Psoas muscle (tissue), 8 donors: ENCODE results near the gene OBSCN. TPM values are rescaled to one million over a fixed set of nuclear protein-coding genes. Genes with fewer than 3 reads are reported as not detected.

Experiments used
- ATAC-seq, 4 donors: fragments of 200-7000 bp; cut with Tn5 transposase; one replicate each; pipeline ENCODE4 v1.9.1; 2020; ENCODE audit warnings: moderate library complexity in 3 of 4, mild to moderate bottlenecking in 2 of 4
- DNase-seq, 2 donors: peaks; one replicate each; pipeline ENCODE4 v3.0.0-alpha.2; 2020
- H3K27ac ChIP-seq: fragments of 200-600 bp; one replicate; pipeline ENCODE4 v1.8.0; 2022
- H3K27me3 ChIP-seq, 3 donors: fragments of 200-600 bp in 1 of 3; one replicate each; pipeline versions ENCODE4 v1.6.1 to v1.8.0; 2013 to 2022; ENCODE audit warnings: low read length in 2 of 3, mild to moderate bottlenecking in 2 of 3, moderate library complexity in 1 of 3; ENCODE audit not compliant: insufficient read depth in 3 of 3
- H3K36me3 ChIP-seq, 2 donors: fragments of 200-600 bp in 1 of 2; one replicate each; pipeline versions ENCODE4 v1.6.1 to v1.8.0; 2013 to 2022; ENCODE audit warnings: low read depth in 1 of 2, mild to moderate bottlenecking in 1 of 2, moderate library complexity in 1 of 2; ENCODE audit not compliant: insufficient read depth in 1 of 2
- H3K4me1 ChIP-seq: fragments of 200-600 bp; one replicate; pipeline ENCODE4 v1.8.0; 2022
- H3K4me3 ChIP-seq: fragments of 200-600 bp; one replicate; pipeline ENCODE4 v1.8.0; 2022; ENCODE audit warnings: mild to moderate bottlenecking
- H3K9me3 ChIP-seq: fragments of 200-600 bp; one replicate; pipeline ENCODE4 v1.8.0; 2022
- WGBS, 3 donors: extraction: QIAGEN DNeasy Blood & Tissue Kit; methylation state at CpG; one replicate each; pipeline versions ENCODE4 v1.1.6 to v1.1.7; 2013; 5-methylcytosine and 5-hydroxymethylcytosine counted together
- intact Hi-C, 2 donors: fragments of 100-400 bp; cut with DNase I; formaldehyde crosslinking; loops; one replicate each; pipeline versions ENCODE4 v1.11.0 to v1.14.2; 2022
- polyA plus RNA-seq, 3 donors: library from polyadenylated mRNA; stranded (reverse); fragments of 200-250 nt; gene quantifications; one replicate each; pipeline ENCODE4 v1.2.3, GENCODE V29; 2013
- total RNA-seq, 4 donors: library from RNA; stranded (reverse); fragmentation: NEBNext Ultra II Directional in 2 of 4; extraction: Animal tissue kit (Norgen Biotek cat#: 25700) in 2 of 4; gene quantifications; one replicate each; pipeline versions ENCODE4 v1.2.1 to v1.2.4, GENCODE V29; 2021 to 2023
- TF ChIP-seq, protein P1 (sequence below): fragments of 200-600 bp; IDR thresholded peaks from one replicate; pipeline ENCODE4 v1.8.0; 2022; ENCODE audit warnings: antibody characterized with exemption
- donor health status: healthy with polysubstance abuse.
- donor health status: DM: no; HTN: no; CAD: no; lungs with moderate emphysema.
- donor health status: Bipolar disorder and iron deficiency.
- donor health status: healthy.
- donor health status: DM: yes; HTN: yes; CAD: no.
- donor health status: DM: no; HTN: no; CAD: no.
- donor health status: DM: no; HTN: no; CAD: no.
- donor health status: DM: yes; HTN: yes; CAD: no.

Gene OBSCN
- total and polyA plus RNA-seq, 7 donors, result 397 to 1,869 (median 1,061) TPM

DNA sequence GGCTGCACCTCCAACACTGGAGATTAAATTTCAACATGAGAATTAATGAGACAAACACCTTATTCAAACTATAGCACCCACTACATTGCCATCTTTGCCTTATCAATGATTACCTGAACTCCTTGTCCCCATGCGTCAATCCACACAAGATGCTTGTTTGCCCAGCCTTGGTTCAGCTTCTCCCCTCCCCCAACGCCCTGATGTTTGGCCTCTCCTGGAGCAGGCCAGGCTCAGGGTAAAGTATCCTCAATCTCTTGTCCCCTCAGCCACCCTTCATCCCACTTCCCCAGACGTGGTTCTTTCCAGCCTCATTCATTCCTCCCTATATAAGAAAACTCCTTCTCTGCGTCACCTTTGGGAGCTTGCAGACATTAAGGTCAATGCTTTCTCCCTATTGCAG is 220.6 kb downstream of the OBSCN start:
- 72 to 80% (median 78%) methylated on average over 4 of the region's 4 CpGs for WGBS, 3 donors
- Histone ChIP-seq H3K4me1 (no peaks in the 10 kb centered on the region), H3K27ac (no peak overlapping the region), H3K9me3 (no peaks in the 10 kb centered on the region), H3K36me3 (no peaks in the 10 kb centered on the region), H3K27me3 (peaks cover 0 to 3% (median 0%) of the 10 kb centered on the region in 3 donors), H3K4me3 (no peak overlapping the region)
- intact Hi-C loops, result no loop called here
- TF ChIP-seq, protein P1, sequence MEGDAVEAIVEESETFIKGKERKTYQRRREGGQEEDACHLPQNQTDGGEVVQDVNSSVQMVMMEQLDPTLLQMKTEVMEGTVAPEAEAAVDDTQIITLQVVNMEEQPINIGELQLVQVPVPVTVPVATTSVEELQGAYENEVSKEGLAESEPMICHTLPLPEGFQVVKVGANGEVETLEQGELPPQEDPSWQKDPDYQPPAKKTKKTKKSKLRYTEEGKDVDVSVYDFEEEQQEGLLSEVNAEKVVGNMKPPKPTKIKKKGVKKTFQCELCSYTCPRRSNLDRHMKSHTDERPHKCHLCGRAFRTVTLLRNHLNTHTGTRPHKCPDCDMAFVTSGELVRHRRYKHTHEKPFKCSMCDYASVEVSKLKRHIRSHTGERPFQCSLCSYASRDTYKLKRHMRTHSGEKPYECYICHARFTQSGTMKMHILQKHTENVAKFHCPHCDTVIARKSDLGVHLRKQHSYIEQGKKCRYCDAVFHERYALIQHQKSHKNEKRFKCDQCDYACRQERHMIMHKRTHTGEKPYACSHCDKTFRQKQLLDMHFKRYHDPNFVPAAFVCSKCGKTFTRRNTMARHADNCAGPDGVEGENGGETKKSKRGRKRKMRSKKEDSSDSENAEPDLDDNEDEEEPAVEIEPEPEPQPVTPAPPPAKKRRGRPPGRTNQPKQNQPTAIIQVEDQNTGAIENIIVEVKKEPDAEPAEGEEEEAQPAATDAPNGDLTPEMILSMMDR, result no peak
- ATAC-seq (no peak), DNase-seq (no peak)

Other genes starting within 250 kb of the OBSCN start
- not detected for gene WNT3A, start 201.0 kb upstream of the OBSCN start, total RNA-seq
- gene WNT3A, start 201.0 kb upstream of the OBSCN start, polyA plus RNA-seq, result not detected
- gene ARF1, start 125.3 kb upstream of the OBSCN start, total RNA-seq, result 100 to 1,000 TPM; 176 to 328 (median 256) TPM
- 100 to 1,000 TPM; 257 to 612 (median 345) TPM for gene ARF1, start 125.3 kb upstream of the OBSCN start, polyA plus RNA-seq
- 1 to 10 TPM; 3.6 to 6.5 (median 5.1) TPM for gene C1orf35, start 104.7 kb upstream of the OBSCN start, total RNA-seq
- 1 to 10 TPM; 5.7 to 8.2 (median 7.8) TPM for gene C1orf35, start 104.7 kb upstream of the OBSCN start, polyA plus RNA-seq
- 10 to 100 TPM; 35.7 to 43.4 (median 39.2) TPM for gene MRPL55, start 98.7 kb upstream of the OBSCN start, total RNA-seq
- 10 to 100 TPM; 70.9 to 86.2 (median 81.8) TPM for gene MRPL55, start 98.7 kb upstream of the OBSCN start, polyA plus RNA-seq
- gene GUK1, start 67.8 kb upstream of the OBSCN start, total RNA-seq, result 100 to 1,000 TPM in 1 of 4 donors, 10 to 100 TPM in 3; 90.2 to 122 (median 92.8) TPM
- 100 to 1,000 TPM; 161 to 271 (median 166) TPM for gene GUK1, start 67.8 kb upstream of the OBSCN start, polyA plus RNA-seq
- gene GJC2, start 58.1 kb upstream of the OBSCN start, total RNA-seq, result under 1 TPM; 0.37 to 0.92 (median 0.52) TPM
- gene GJC2, start 58.1 kb upstream of the OBSCN start, polyA plus RNA-seq, result under 1 TPM; 0.19 to 0.40 (median 0.20) TPM
- 10 to 100 TPM; 11.3 to 26.2 (median 17.8) TPM for gene IBA57, start 42.2 kb upstream of the OBSCN start, total RNA-seq
- 10 to 100 TPM in 2 of 3 donors, 1 to 10 TPM in 1; 7.7 to 16.0 (median 11.5) TPM for gene IBA57, start 42.2 kb upstream of the OBSCN start, polyA plus RNA-seq
- gene TRIM11, start 198.8 kb downstream of the OBSCN start, total RNA-seq, result 1 to 10 TPM; 2.8 to 4.5 (median 4.0) TPM
- 1 to 10 TPM; 3.1 to 6.3 (median 3.6) TPM for gene TRIM11, start 198.8 kb downstream of the OBSCN start, polyA plus RNA-seq
- gene TRIM17, start 208.8 kb downstream of the OBSCN start, total RNA-seq, result not detected
- gene TRIM17, start 208.8 kb downstream of the OBSCN start, polyA plus RNA-seq, result under 1 TPM in 1 of 3 donors, not detected in 2; 0.03 TPM